Measurements from ENCODE around the gene PI4KA. TPM values are rescaled to one million over a fixed set of nuclear protein-coding genes. Genes with fewer than 3 reads are reported as not detected.
"Not testable (repeated sequence)": the region's sequence is repeated elsewhere in the genome, so short reads cannot be mapped to it uniquely, and the experiment has no call there.

The PI4KA gene
- total and polyA plus RNA-seq, 3 experiments from 2014 or later = 64.9 to 65.8 (median 65.5) TPM

DNA sequence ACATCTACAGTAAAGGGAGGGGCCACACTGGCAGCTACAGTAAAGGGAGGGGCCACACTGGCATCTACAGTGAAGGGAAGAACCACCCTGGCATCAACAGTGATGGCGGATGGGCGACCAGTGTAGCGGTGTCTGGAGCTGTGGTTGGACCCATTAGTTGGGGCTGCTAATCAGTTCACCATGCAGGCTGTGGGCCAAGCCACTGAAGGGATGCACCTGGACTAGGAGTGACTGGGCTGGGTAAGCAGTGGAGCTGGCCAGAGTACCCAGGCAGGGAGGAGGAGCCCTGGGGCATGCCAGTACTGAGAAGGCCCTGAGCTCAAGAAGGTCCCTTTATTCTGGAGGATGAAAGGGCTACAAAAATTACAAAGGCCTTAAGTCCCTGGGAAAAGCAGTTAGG is 121.7 kb downstream of the PI4KA start:
- H3K4me3 Mint-ChIP-seq; H3K4me1 ChIP-seq (ENCODE audit: insufficient read depth, low read length); H3K9me3 ChIP-seq (ENCODE audit: low read length); H3K4me1 Mint-ChIP-seq; CTCF ChIA-PET; H3K4me3 ChIP-seq (ENCODE audit: low read length); H3K27ac ChIP-seq (ENCODE audit: low read depth, low read length); H3K27me3 ChIP-seq (ENCODE audit: insufficient read depth, low read length, poor library complexity, severe bottlenecking); DNase-seq; H3K27me3 Mint-ChIP-seq; H3K9me3 Mint-ChIP-seq; POLR2A ChIA-PET: not testable (repeated sequence)
- peaks cover 14% of the 10 kb centered on the region for H3K36me3 ChIP-seq (ENCODE audit: insufficient read depth, low read length)
- Mint-ChIP-seq H3K36me3 (peaks cover 5 to 61% (median 16%) of the 10 kb centered on the region in 3 donors), H3K27ac (peak overlapping the region in 1 of 8 donors; percentile 23)

DNA sequence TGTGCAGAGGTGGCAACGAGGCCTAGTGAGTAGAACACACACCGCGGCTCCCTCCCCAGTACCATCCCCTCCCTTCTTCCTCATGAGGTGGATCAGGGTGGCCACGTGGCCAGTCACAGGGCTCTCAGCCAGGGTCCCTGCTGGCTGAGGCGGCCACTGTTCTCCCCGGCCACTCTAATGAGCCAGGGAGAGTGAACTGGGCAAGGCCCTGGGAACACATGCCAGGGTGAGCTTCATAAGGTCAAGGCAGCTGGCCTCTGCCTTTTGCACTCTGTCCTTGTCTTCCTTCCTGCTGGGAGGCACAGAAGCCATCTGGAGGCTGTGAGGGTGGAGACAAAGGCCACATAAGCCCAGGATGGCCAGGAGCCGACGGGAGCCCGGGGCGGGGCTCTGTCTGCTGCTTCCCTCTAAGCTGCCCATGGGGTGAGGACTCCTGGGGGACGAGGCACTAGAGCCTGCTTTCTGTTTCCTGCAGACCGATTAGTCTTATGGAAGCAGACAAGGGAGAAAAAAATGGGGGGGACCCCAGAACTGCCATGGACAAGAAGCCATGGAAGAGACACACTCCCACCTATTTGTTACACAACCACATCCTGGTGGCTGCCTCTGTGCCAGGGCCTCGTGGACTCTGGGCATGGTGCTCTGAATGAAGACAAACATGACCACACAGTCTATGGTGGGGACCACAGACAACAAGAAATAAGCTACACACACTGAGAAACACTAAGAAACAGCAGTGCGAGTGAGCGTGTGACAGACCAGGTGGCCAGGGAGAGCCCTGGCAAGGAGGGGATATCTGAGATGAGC is 123.1 kb downstream of the PI4KA start:
- H3K4me3 ChIP-seq (ENCODE audit: low read length); POLR2A ChIA-PET; H3K4me3 Mint-ChIP-seq; DNase-seq; H3K4me1 Mint-ChIP-seq; H3K27me3 Mint-ChIP-seq; H3K4me1 ChIP-seq (ENCODE audit: insufficient read depth, low read length); H3K27ac ChIP-seq (ENCODE audit: low read depth, low read length); CTCF ChIA-PET; H3K9me3 ChIP-seq (ENCODE audit: low read length); H3K9me3 Mint-ChIP-seq; H3K36me3 ChIP-seq (ENCODE audit: insufficient read depth, low read length); H3K27me3 ChIP-seq (ENCODE audit: insufficient read depth, low read length, poor library complexity, severe bottlenecking): not testable (repeated sequence)
- Mint-ChIP-seq H3K27ac (peak overlapping the region in 3 of 8 donors; percentile 28 to 53 (median 35)), H3K36me3 (peaks cover 5 to 51% (median 12%) of the 10 kb centered on the region in 3 donors)

DNA sequence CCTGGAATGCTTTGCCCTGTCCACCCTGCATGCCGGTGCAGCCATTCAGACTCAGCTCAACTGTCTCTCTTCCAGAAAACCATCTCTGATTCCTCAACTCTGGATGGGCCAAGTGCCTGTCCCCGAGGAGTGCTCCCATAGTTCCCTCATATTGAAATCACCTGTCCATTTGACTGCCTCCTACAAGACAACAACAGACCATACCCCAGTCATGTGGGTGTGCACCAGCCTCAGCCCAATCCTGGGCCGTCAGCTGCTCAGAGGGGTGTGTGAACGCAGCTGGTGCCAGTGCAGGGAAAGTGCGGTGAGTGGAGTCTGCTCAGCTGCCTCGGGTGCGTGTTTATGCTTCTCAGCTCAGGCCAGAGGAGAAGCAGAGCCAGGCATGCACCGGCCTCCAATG is 126.2 kb downstream of the PI4KA start:
- not testable (repeated sequence) for H3K27me3 Mint-ChIP-seq
- CTCF ChIA-PET = interaction anchor here (0.8 kb wide), 1 partner anchor 9 kb away, joined by 3 read pairs; no protein-coding TSS in a partner anchor

DNA sequence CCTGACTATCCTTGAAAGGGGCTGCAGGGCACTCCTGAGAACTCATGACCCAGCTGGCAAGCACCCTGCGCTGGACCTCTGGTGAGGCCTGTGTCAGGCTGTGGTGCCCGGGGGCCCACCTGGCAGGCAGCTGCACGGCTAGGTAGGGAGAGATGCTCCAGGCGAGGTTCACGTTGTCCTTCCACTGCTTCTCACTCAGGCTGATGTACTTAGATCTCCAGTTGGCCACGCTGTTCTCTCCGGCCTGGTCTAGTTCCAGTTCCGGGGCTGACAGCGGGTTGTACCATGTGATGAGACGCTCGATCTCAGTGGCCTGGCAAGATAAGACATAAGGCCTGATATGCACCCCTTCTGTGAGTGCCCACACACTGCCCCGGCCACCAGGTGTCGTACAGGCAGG is 129.4 kb downstream of the PI4KA start:
- Histone ChIP-seq H3K36me3 (ENCODE audit: insufficient read depth, low read length) (peaks cover 17% of the 10 kb centered on the region), H3K27ac (ENCODE audit: low read depth, low read length) (no peak overlapping the region), H3K4me3 (ENCODE audit: low read length) (no peak overlapping the region), H3K4me1 (ENCODE audit: insufficient read depth, low read length) (no peaks in the 10 kb centered on the region), H3K27me3 (ENCODE audit: insufficient read depth, low read length, poor library complexity, severe bottlenecking) (no peaks in the 10 kb centered on the region), H3K9me3 (ENCODE audit: low read length) (no peaks in the 10 kb centered on the region)
- no peak for DNase-seq
- peaks cover 0 to 2% (median 0%) of the 10 kb centered on the region in 5 donors for H3K9me3 Mint-ChIP-seq
- no peak overlapping the region for H3K27ac Mint-ChIP-seq
- peaks cover 0 to 64% (median 13%) of the 10 kb centered on the region in 3 donors for H3K36me3 Mint-ChIP-seq
- H3K27me3 Mint-ChIP-seq = no peaks in the 10 kb centered on the region
- no peak overlapping the region for H3K4me3 Mint-ChIP-seq
- no peaks in the 10 kb centered on the region for H3K4me1 Mint-ChIP-seq
- CTCF ChIA-PET = no interaction called here
- POLR2A ChIA-PET = no interaction called here

More for the DNA sequence above, 126.2 kb downstream of the PI4KA start:
- H3K9me3 Mint-ChIP-seq; H3K4me1 Mint-ChIP-seq; H3K27me3 ChIP-seq (ENCODE audit: insufficient read depth, low read length, poor library complexity, severe bottlenecking); POLR2A ChIA-PET; H3K4me3 Mint-ChIP-seq; H3K27ac ChIP-seq (ENCODE audit: low read depth, low read length); H3K27ac Mint-ChIP-seq; H3K9me3 ChIP-seq (ENCODE audit: low read length); H3K4me1 ChIP-seq (ENCODE audit: insufficient read depth, low read length); H3K4me3 ChIP-seq (ENCODE audit: low read length); DNase-seq: not testable (repeated sequence)
- peaks cover 17% of the 10 kb centered on the region for H3K36me3 ChIP-seq (ENCODE audit: insufficient read depth, low read length)
- H3K36me3 Mint-ChIP-seq = peaks cover 0 to 54% (median 7%) of the 10 kb centered on the region in 3 donors

DNA sequence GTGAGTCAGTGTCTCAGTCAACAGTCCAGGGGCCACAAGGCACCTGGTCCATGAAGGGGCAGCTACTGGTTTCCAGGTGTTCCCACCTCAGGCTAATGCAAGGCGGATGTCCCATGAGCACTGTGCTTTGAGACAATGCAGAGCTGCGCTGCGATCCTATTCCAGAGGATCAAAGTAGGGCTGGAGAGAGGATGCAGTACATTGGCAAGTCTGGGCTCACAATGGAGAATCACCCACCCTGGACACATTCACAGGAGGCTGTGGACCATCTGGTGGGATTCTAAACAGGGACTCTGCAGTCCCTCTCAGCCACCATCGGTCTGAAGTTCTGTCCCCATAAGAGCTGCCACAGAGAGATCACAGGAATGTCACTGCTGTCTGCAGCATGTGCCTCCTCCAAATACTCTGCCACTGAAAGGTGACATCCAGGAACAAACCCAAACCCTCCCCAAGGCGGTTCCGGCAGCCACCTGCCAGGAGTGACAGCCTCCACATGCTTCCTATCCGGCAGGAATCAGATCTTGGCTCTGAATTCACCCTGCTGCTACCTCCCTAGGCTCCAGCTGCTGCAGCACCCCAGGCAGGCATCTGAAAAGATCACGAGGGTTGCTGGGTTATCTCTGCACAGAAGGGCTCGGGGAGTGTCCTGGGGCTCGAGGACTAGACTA is 130.0 kb downstream of the PI4KA start:
- POLR2A ChIA-PET = no interaction called here
- Mint-ChIP-seq H3K4me3 (no peak overlapping the region), H3K27ac (peak overlapping the region in 2 of 8 donors; percentile 17 to 42), H3K4me1 (no peaks in the 10 kb centered on the region), H3K9me3 (peaks cover 0 to 2% (median 0%) of the 10 kb centered on the region in 5 donors), H3K36me3 (peaks cover 0 to 63% (median 13%) of the 10 kb centered on the region in 3 donors), H3K27me3 (no peaks in the 10 kb centered on the region)
- Histone ChIP-seq H3K4me1 (ENCODE audit: insufficient read depth, low read length) (no peaks in the 10 kb centered on the region), H3K4me3 (ENCODE audit: low read length) (no peak overlapping the region), H3K27ac (ENCODE audit: low read depth, low read length) (no peak overlapping the region), H3K36me3 (ENCODE audit: insufficient read depth, low read length) (peaks cover 17% of the 10 kb centered on the region), H3K27me3 (ENCODE audit: insufficient read depth, low read length, poor library complexity, severe bottlenecking) (no peaks in the 10 kb centered on the region), H3K9me3 (ENCODE audit: low read length) (no peaks in the 10 kb centered on the region)
- CTCF ChIA-PET = no interaction called here
- no peak for DNase-seq

DNA sequence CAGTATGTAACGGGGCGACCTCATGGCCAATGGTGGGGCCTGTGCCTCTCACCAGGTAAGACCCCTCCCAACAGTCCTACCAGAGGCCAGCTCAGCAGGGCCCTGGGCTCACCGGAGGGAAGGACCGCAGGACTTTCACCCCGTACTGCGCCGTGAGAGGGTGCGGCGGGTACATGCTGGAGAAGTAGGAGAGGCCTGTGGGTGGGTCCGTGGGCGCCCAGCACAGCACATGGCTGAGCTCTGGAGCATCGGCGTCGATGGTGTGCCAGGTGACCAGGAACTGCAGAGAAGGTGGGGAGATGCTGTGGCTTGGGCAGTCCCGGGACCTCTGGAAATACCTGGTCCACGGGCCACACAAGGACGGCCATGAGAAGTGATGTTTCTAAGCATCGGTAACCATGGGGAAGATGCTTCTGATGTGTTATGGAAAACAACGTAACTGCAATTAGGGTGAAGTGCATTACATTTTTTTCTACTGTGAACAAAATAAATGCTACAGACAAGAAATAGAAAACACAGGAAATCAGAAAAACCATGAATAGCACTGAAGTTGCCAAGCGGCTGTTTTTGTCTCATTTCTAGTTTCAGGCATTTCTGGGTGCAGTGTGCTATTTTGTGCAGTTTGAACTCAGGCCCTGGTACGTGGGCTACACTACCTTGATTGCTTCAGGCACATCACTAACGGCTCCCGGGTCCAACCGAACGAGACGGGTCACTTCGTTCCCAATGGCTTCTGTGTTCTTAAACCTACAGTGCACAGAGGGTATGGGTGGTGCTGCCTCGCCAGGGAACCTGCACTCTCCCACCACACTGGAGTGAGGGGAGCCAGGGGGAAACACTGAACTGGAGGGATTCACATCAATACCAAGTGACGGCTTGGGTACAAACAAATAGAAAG is 131.2 kb downstream of the PI4KA start:
- no peak overlapping the region for H3K27ac ChIP-seq (ENCODE audit: low read depth, low read length)
- peaks cover 17% of the 10 kb centered on the region for H3K36me3 ChIP-seq (ENCODE audit: insufficient read depth, low read length)
- H3K4me1 Mint-ChIP-seq = no peaks in the 10 kb centered on the region
- H3K27ac Mint-ChIP-seq = no peak overlapping the region
- DNase-seq = no peak
- H3K9me3 ChIP-seq (ENCODE audit: low read length) = no peaks in the 10 kb centered on the region
- H3K4me3 Mint-ChIP-seq = no peak overlapping the region
- POLR2A ChIA-PET = no interaction called here
- CTCF ChIA-PET = no interaction called here
- H3K36me3 Mint-ChIP-seq = peaks cover 0 to 57% (median 13%) of the 10 kb centered on the region in 3 donors
- H3K4me1 ChIP-seq (ENCODE audit: insufficient read depth, low read length) = no peaks in the 10 kb centered on the region
- no peaks in the 10 kb centered on the region for H3K27me3 ChIP-seq (ENCODE audit: insufficient read depth, low read length, poor library complexity, severe bottlenecking)
- no peak overlapping the region for H3K4me3 ChIP-seq (ENCODE audit: low read length)
- H3K9me3 Mint-ChIP-seq = peaks cover 0 to 2% (median 0%) of the 10 kb centered on the region in 5 donors
- no peaks in the 10 kb centered on the region for H3K27me3 Mint-ChIP-seq

DNA sequence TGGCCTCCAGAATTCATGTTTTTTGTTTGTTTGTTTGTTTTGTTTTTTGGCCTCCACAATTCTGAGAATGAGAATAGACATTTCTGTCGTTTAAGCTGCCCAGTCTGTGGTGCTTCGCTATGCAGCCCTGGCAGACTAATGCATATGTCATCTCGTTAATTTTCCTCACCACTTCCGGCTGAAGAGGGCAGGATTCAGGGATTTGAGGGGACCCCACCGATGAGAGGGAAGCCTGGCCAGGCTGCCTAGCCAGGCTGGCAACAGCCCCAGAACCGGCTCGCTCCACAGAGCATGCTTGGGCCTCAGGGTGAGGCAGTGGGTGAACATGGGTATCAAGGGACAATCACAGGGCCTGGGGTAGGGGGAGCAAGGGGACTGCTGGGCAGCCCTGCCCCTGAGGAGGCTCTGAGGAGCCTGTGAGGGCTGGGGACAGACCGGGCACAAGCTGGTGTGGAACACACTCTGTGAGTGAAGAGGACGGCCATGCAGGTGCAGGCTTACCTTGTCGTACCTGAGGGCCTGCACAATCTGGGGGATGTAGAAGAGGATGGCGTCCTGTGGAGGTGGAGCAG is 132.5 kb downstream of the PI4KA start:
- ChIA-PET POLR2A (no interaction called here), CTCF (no interaction called here)
- no peak overlapping the region for H3K4me3 Mint-ChIP-seq
- H3K36me3 Mint-ChIP-seq = peaks cover 0 to 60% (median 13%) of the 10 kb centered on the region in 3 donors
- Histone ChIP-seq H3K36me3 (ENCODE audit: insufficient read depth, low read length) (peaks cover 17% of the 10 kb centered on the region), H3K27ac (ENCODE audit: low read depth, low read length) (no peak overlapping the region), H3K9me3 (ENCODE audit: low read length) (no peaks in the 10 kb centered on the region), H3K4me1 (ENCODE audit: insufficient read depth, low read length) (no peaks in the 10 kb centered on the region), H3K27me3 (ENCODE audit: insufficient read depth, low read length, poor library complexity, severe bottlenecking) (no peaks in the 10 kb centered on the region), H3K4me3 (ENCODE audit: low read length) (no peak overlapping the region)
- peak overlapping the region in 1 of 8 donors; percentile 80 for H3K27ac Mint-ChIP-seq
- DNase-seq = no peak
- peaks cover 0 to 2% (median 0%) of the 10 kb centered on the region in 5 donors for H3K9me3 Mint-ChIP-seq
- H3K27me3 Mint-ChIP-seq = no peaks in the 10 kb centered on the region
- no peaks in the 10 kb centered on the region for H3K4me1 Mint-ChIP-seq

All from CD8-positive, alpha-beta memory T cell (primary cell).